GM23338 (cell line): ENCODE data around the gene DRD2. TPM values are rescaled to one million over a fixed set of nuclear protein-coding genes. Genes with fewer than 3 reads are reported as not detected.

Source experiments
- ATAC-seq: fragments of 200-7000 bp; cut with Tn5 transposase; 3 replicates; pipeline ENCODE4 v1.9.1; 2020
- DNase-seq: peaks from one replicate; pipeline ENCODE4 v3.0.0-alpha.2; 2015; ENCODE audit warnings: low spot score
- H2AFZ ChIP-seq: fragments of 200-600 bp; sonication (generic); 2 replicates; pipeline ENCODE4 v1.8.0; 2016; ENCODE audit warnings: antibody characterized with exemption, mild to moderate bottlenecking, moderate library complexity
- H3F3A ChIP-seq: fragments of 200-600 bp; sonication (generic); replicated peaks from 2 replicates; pipeline ENCODE4 v1.8.0; 2017; ENCODE audit warnings: antibody characterized with exemption, mixed run types, low read depth
- H3K27ac ChIP-seq: fragments of 200-600 bp; sonication (generic); 2 replicates; pipeline ENCODE4 v1.6.1; 2016; ENCODE audit warnings: low read depth
- H3K27me3 ChIP-seq: fragments of 200-600 bp; sonication (generic); 2 replicates; pipeline ENCODE4 v1.8.0; 2016; ENCODE audit warnings: mild to moderate bottlenecking, mixed run types, moderate library complexity; ENCODE audit not compliant: insufficient read depth
- H3K36me3 ChIP-seq: fragments of 200-600 bp; sonication (generic); 2 replicates; pipeline ENCODE4 v1.8.0; 2016; ENCODE audit warnings: mild to moderate bottlenecking; ENCODE audit not compliant: insufficient read depth
- H3K4me1 ChIP-seq: fragments of 200-600 bp; sonication (generic); 2 replicates; pipeline ENCODE4 v1.8.0; 2016; ENCODE audit warnings: mild to moderate bottlenecking, moderate library complexity; ENCODE audit not compliant: insufficient read depth
- H3K4me2 ChIP-seq: fragments of 200-600 bp; sonication (generic); 2 replicates; pipeline ENCODE4 v1.7.1; 2017; ENCODE audit warnings: mixed run types
- H3K4me3 ChIP-seq: fragments of 200-600 bp; sonication (generic); 2 replicates; pipeline ENCODE4 v1.6.1; 2016; ENCODE audit warnings: mixed run types
- H3K79me2 ChIP-seq: fragments of 200-600 bp; sonication (generic); replicated peaks from 2 replicates; pipeline ENCODE4 v1.8.0; 2017; ENCODE audit warnings: mild to moderate bottlenecking; ENCODE audit not compliant: insufficient read depth
- H3K9me2 ChIP-seq: fragments of 200-600 bp; sonication (generic); 2 replicates; pipeline ENCODE4 v1.8.0; 2017; ENCODE audit not compliant: insufficient read depth
- H4K20me1 ChIP-seq: fragments of 200-600 bp; sonication (generic); replicated peaks from 2 replicates; pipeline ENCODE4 v1.8.0; 2017; ENCODE audit warnings: mild to moderate bottlenecking; ENCODE audit not compliant: insufficient read depth
- H3K27ac Mint-ChIP-seq: 2 replicates; pipeline ENCODE4 v1.8.0; 2020; ENCODE audit warnings: inconsistent platforms, mild to moderate bottlenecking, moderate library complexity, mixed read lengths
- H3K27me3 Mint-ChIP-seq: 3 replicates; pipeline ENCODE4 v1.8.0; 2022; ENCODE audit warnings: low read depth, mild to moderate bottlenecking, moderate library complexity, mixed read lengths, inconsistent platforms; ENCODE audit not compliant: insufficient read depth, poor library complexity
- H3K36me3 Mint-ChIP-seq: 3 replicates; pipeline ENCODE4 v1.8.0; 2021; ENCODE audit warnings: low read depth, mild to moderate bottlenecking, inconsistent platforms, moderate library complexity, mixed read lengths
- H3K4me1 Mint-ChIP-seq: 3 replicates; pipeline ENCODE4 v1.8.0; 2020; ENCODE audit warnings: mild to moderate bottlenecking, inconsistent platforms, mixed read lengths
- H3K4me3 Mint-ChIP-seq: 3 replicates; pipeline ENCODE4 v1.8.0; 2021; ENCODE audit warnings: moderate library complexity, mild to moderate bottlenecking, inconsistent platforms, mixed read lengths
- H3K9me3 Mint-ChIP-seq: 3 replicates; pipeline ENCODE4 v1.8.0; 2020; ENCODE audit warnings: moderate library complexity, mild to moderate bottlenecking, inconsistent platforms, mixed read lengths
- CREB1 ChIP-seq: fragments of 250-450 bp; sonication (Bioruptor Pico); IDR thresholded peaks from 2 replicates; pipeline ENCODE4 v1.5.0; 2020; ENCODE audit warnings: low read depth, mild to moderate bottlenecking, moderate library complexity
- CTCF ChIP-seq, 2 experiments: fragments of 200-600 bp in 1 of 2; sonication (generic) in 1 of 2; conservative IDR thresholded peaks; 2 replicates each; pipeline versions ENCODE4 v1.5.1 to v1.6.1; 2016 to 2017; ENCODE audit warnings: antibody characterized with exemption in 2 of 2, low read depth in 2 of 2, mild to moderate bottlenecking in 2 of 2, moderate library complexity in 1 of 2
- EZH2 ChIP-seq: fragments of 200-600 bp; sonication (generic); IDR thresholded peaks from one replicate; pipeline ENCODE4 v1.8.0; 2017; ENCODE audit warnings: antibody characterized with exemption, mild to moderate bottlenecking, low read depth; ENCODE audit not compliant: unreplicated experiment
- EZH2phosphoT487 ChIP-seq: fragments of 200-600 bp; sonication (generic); IDR thresholded peaks from one replicate; pipeline ENCODE4 v1.8.1; 2018; ENCODE audit warnings: antibody characterized with exemption; ENCODE audit not compliant: unreplicated experiment
- JUNB ChIP-seq: IDR thresholded peaks from one replicate; pipeline ENCODE4 v1.6.1; 2016; ENCODE audit warnings: antibody characterized with exemption; ENCODE audit not compliant: unreplicated experiment
- NANOG ChIP-seq: IDR thresholded peaks from 2 replicates; pipeline ENCODE4 v1.6.1; 2016; ENCODE audit warnings: antibody characterized with exemption, borderline replicate concordance
- POLR2AphosphoS5 ChIP-seq: IDR thresholded peaks from 2 replicates; pipeline ENCODE4 v1.6.1; 2016; ENCODE audit warnings: antibody characterized with exemption, low read depth
- REST ChIP-seq: IDR thresholded peaks from one replicate; pipeline ENCODE4 v1.6.1; 2018; ENCODE audit warnings: antibody characterized with exemption; ENCODE audit not compliant: unreplicated experiment
- STAT1 ChIP-seq: IDR thresholded peaks from one replicate; pipeline ENCODE4 v1.6.1; 2016; ENCODE audit warnings: antibody characterized with exemption; ENCODE audit not compliant: unreplicated experiment
- ZNF114 ChIP-seq: fragments of 250-450 bp; sonication (Bioruptor Pico); IDR thresholded peaks from 2 replicates; pipeline ENCODE4 v1.5.0; 2020; ENCODE audit warnings: mild to moderate bottlenecking, moderate library complexity
- ZNF331 ChIP-seq: fragments of 250-450 bp; sonication (Bioruptor Pico); IDR thresholded peaks from 2 replicates; pipeline ENCODE4 v1.5.0; 2020; ENCODE audit warnings: low read depth, mild to moderate bottlenecking, moderate library complexity
- polyA plus RNA-seq: library from polyadenylated mRNA; unstranded; fragments of >200 nt; fragmentation: Nextera tagmentation; extraction: Ambion mirVana; gene quantifications from 2 replicates; pipeline ENCODE4 v1.2.1, GENCODE V29; 2016
- total RNA-seq: library from RNA; depleted of rRNA; stranded (reverse); fragments of >200 nt; shearing (Covaris generic); gene quantifications from 2 replicates; pipeline ENCODE4 v1.2.3, GENCODE V29; 2014
- TF ChIP-seq, protein P1 (sequence below): IDR thresholded peaks from 2 replicates; pipeline ENCODE4 v1.6.1; 2016; ENCODE audit warnings: antibody characterized with exemption
- TF ChIP-seq, protein P2 (sequence below): fragments of 250-450 bp; sonication (Bioruptor Pico); IDR thresholded peaks from 2 replicates; pipeline ENCODE4 v1.5.0; 2020; ENCODE audit warnings: mild to moderate bottlenecking, moderate library complexity

Gene DRD2
- total and polyA plus RNA-seq, 2 experiments from 2014 or later: 0.21 to 0.66 TPM

DNA sequence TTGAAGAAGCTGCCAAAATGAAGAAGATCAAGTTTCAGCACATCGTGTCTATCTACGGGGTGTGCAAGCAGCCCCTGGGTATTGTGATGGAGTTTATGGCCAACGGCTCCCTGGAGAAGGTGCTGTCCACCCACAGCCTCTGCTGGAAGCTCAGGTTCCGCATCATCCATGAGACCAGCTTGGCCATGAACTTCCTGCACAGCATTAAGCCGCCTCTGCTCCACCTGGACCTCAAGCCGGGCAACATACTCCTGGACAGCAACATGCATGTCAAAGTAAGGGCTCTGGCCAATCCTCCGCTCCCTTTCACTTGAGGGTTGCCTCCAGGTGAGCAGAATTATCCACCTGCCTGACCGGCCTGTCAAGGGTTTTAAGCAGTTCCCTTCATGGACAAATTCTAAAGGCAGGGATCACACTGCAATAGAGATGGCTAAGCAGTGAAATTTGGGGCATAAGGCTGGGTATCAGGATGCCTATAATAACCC is 81.7 kb downstream of the DRD2 start:
- Histone ChIP-seq H3K79me2 (no peaks in the 10 kb centered on the region), H3K27ac (no peak overlapping the region), H3K9me2 (peaks cover 13% of the 10 kb centered on the region; the same call in 1 of the 2 replicates), H2AFZ (no peak overlapping the region), H3K4me3 (no peak overlapping the region), H4K20me1 (no peaks in the 10 kb centered on the region), H3K36me3 (no peaks in the 10 kb centered on the region), H3K4me2 (no peak overlapping the region), H3K27me3 (no peaks in the 10 kb centered on the region), H3K4me1 (no peaks in the 10 kb centered on the region; the same call in 1 of the 2 replicates), H3F3A (no peaks in the 10 kb centered on the region)
- no peak for DNase-seq
- TF ChIP-seq, protein P1, sequence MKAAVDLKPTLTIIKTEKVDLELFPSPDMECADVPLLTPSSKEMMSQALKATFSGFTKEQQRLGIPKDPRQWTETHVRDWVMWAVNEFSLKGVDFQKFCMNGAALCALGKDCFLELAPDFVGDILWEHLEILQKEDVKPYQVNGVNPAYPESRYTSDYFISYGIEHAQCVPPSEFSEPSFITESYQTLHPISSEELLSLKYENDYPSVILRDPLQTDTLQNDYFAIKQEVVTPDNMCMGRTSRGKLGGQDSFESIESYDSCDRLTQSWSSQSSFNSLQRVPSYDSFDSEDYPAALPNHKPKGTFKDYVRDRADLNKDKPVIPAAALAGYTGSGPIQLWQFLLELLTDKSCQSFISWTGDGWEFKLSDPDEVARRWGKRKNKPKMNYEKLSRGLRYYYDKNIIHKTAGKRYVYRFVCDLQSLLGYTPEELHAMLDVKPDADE: no peak
- TF ChIP-seq ZNF114 (CRISPR knock-in tag): no peak
- TF ChIP-seq EZH2phosphoT487: no peak
- TF ChIP-seq REST: no peak
- TF ChIP-seq, protein P2, sequence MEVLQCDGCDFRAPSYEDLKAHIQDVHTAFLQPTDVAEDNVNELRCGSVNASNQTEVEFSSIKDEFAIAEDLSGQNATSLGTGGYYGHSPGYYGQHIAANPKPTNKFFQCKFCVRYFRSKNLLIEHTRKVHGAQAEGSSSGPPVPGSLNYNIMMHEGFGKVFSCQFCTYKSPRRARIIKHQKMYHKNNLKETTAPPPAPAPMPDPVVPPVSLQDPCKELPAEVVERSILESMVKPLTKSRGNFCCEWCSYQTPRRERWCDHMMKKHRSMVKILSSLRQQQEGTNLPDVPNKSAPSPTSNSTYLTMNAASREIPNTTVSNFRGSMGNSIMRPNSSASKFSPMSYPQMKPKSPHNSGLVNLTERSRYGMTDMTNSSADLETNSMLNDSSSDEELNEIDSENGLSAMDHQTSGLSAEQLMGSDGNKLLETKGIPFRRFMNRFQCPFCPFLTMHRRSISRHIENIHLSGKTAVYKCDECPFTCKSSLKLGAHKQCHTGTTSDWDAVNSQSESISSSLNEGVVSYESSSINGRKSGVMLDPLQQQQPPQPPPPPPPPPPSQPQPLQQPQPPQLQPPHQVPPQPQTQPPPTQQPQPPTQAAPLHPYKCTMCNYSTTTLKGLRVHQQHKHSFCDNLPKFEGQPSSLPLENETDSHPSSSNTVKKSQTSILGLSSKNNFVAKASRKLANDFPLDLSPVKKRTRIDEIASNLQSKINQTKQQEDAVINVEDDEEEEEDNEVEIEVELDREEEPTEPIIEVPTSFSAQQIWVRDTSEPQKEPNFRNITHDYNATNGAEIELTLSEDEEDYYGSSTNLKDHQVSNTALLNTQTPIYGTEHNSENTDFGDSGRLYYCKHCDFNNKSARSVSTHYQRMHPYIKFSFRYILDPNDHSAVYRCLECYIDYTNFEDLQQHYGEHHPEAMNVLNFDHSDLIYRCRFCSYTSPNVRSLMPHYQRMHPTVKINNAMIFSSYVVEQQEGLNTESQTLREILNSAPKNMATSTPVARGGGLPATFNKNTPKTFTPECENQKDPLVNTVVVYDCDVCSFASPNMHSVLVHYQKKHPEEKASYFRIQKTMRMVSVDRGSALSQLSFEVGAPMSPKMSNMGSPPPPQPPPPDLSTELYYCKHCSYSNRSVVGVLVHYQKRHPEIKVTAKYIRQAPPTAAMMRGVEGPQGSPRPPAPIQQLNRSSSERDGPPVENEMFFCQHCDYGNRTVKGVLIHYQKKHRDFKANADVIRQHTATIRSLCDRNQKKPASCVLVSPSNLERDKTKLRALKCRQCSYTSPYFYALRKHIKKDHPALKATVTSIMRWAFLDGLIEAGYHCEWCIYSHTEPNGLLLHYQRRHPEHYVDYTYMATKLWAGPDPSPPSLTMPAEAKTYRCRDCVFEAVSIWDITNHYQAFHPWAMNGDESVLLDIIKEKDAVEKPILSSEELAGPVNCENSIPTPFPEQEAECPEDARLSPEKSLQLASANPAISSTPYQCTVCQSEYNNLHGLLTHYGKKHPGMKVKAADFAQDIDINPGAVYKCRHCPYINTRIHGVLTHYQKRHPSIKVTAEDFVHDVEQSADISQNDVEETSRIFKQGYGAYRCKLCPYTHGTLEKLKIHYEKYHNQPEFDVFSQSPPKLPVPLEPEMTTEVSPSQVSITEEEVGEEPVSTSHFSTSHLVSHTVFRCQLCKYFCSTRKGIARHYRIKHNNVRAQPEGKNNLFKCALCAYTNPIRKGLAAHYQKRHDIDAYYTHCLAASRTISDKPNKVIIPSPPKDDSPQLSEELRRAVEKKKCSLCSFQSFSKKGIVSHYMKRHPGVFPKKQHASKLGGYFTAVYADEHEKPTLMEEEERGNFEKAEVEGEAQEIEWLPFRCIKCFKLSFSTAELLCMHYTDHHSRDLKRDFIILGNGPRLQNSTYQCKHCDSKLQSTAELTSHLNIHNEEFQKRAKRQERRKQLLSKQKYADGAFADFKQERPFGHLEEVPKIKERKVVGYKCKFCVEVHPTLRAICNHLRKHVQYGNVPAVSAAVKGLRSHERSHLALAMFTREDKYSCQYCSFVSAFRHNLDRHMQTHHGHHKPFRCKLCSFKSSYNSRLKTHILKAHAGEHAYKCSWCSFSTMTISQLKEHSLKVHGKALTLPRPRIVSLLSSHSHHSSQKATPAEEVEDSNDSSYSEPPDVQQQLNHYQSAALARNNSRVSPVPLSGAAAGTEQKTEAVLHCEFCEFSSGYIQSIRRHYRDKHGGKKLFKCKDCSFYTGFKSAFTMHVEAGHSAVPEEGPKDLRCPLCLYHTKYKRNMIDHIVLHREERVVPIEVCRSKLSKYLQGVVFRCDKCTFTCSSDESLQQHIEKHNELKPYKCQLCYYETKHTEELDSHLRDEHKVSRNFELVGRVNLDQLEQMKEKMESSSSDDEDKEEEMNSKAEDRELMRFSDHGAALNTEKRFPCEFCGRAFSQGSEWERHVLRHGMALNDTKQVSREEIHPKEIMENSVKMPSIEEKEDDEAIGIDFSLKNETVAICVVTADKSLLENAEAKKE: no peak
- TF ChIP-seq NANOG: no peak
- TF ChIP-seq CTCF (conservative IDR thresholded peaks at IDR 0.05; ENCODE audit: low read depth in 2 of 2): no peak
- no peak for TF ChIP-seq JUNB
- no peak for TF ChIP-seq STAT1
- TF ChIP-seq EZH2: no peak
- no peak for TF ChIP-seq POLR2AphosphoS5
- TF ChIP-seq CREB1 (CRISPR knock-in tag): no peak
- no peak for TF ChIP-seq ZNF331 (CRISPR knock-in tag)
- Mint-ChIP-seq H3K4me1 (no peaks in the 10 kb centered on the region), H3K27ac (no peak overlapping the region), H3K9me3 (no peaks in the 10 kb centered on the region), H3K36me3 (no peaks in the 10 kb centered on the region), H3K4me3 (no peak overlapping the region), H3K27me3 (peaks cover 5% of the 10 kb centered on the region)
- ATAC-seq: no peak
